ENCODE data around the gene HNRNPDL.
"Not testable (repeated sequence)": the region's sequence is repeated elsewhere in the genome, so short reads cannot be mapped to it uniquely, and the experiment has no call there.

Gene HNRNPDL

GRCh38 chr4:82430193-82430963 is at the start of gene HNRNPDL, which contains the start of gene ENOPH1:
Gene HNRNPDL (minus strand): TSS chr4:82430462. CDS start chr4:82429690, 772 bp downstream.
Gene ENOPH1 (plus strand): TSS chr4:82430590. CDS start chr4:82430830, 240 bp downstream.
- peak within 1 kb of the TSS; percentile 96 for H3K4me3 ChIP-seq (ENCODE audit: low read length)
- TF ChIP-seq CTCF (conservative IDR thresholded peaks at IDR 0.05; ENCODE audit: low read length) = no peak
- DNase-seq (ENCODE audit: low read depth) = peak; percentile 91

GRCh38 chr4:82479562-82479961 is 49.3 kb upstream of the HNRNPDL start:
- no peak for DNase-seq (ENCODE audit: low read depth)
- H3K4me3 ChIP-seq (ENCODE audit: low read length) = no peak overlapping the region
- TF ChIP-seq CTCF (conservative IDR thresholded peaks at IDR 0.05; ENCODE audit: low read length) = no peak

GRCh38 chr4:82477469-82477868 is 47.2 kb upstream of the HNRNPDL start:
- not testable (repeated sequence) for H3K4me3 ChIP-seq (ENCODE audit: low read length)

DNA sequence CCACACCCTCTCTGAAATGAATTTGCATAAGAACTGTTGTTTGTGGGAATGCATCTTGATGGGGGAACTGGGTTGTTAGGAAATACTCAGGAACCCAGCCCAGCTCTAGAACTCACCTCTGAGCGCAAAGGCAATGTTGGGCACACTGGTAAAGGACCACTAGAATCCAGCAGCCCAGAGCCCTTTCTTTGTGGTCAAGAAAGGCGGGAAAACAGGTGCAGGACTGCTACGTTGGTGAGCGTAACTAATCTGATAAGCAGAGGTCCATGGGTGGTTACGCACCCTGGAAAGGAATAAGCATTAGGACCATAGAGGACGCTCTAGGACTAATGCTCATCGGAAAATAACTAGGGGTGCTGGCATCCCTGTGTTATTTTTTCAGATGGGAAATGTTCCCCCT is 45.7 kb upstream of the HNRNPDL start:
- not testable (repeated sequence) for H3K4me3 ChIP-seq (ENCODE audit: low read length); DNase-seq (ENCODE audit: low read depth)

More at GRCh38 chr4:82477469-82477868, 47.2 kb upstream of the HNRNPDL start:
- DNase-seq (ENCODE audit: low read depth) = not testable (repeated sequence)

DNA sequence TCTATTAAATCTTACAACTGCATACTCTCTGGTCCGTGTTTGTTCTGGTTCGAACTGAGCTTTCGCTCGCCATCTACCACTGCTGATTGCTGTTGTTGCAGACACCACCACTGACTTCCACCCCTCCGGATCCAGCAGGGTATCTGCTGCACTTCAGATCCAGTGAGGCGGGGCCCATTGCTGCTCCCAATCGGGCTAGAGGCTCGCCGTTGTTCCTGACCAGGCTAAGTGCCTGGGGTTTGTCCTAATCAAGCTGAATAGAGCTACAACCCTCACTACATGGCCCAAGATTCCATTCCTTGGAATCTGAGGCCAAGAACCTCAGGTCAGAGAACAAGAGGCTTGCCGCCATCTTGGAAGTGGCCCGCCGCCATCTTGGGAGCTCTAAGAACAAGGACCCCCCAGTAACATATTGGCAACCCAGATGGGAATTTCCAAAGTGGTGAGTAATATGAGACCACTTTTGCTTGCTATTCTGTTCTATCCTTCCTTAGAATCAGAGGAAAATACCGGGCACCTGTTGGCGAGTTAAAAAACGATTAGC is 43.4 kb upstream of the HNRNPDL start:
- no peak for DNase-seq (ENCODE audit: low read depth)
- no peak for TF ChIP-seq CTCF (conservative IDR thresholded peaks at IDR 0.05; ENCODE audit: low read length)
- H3K4me3 ChIP-seq (ENCODE audit: low read length) = no peak overlapping the region

DNA sequence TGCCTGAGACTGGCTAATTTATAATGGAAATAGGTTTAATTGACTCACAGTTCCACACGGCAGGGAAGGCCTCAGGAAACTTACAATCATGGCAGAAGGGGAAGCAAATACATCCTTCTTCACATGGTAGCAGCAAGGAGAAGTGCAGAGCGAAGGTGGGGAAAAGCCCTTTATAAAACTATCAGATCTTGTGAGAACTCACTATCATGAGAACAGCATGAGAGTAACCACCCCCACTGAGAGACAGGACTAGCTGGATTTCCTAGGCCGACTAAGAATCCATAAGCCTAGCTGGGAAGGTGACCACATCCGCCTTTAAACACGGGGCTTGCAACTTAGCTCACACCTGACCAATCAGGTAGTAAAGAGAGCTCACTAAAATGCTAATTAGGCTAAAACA is 42.8 kb upstream of the HNRNPDL start:
- H3K4me3 ChIP-seq (ENCODE audit: low read length); DNase-seq (ENCODE audit: low read depth): not testable (repeated sequence)

- DNase-seq (ENCODE audit: low read depth) = peak; percentile 54
- no peak overlapping the region for H3K4me3 ChIP-seq (ENCODE audit: low read length)
- peak; percentile 11 for TF ChIP-seq CTCF (conservative IDR thresholded peaks at IDR 0.05; ENCODE audit: low read length)
These were observed 39.6 kb upstream of the HNRNPDL start for GRCh38 chr4:82469791-82470345.

DNA sequence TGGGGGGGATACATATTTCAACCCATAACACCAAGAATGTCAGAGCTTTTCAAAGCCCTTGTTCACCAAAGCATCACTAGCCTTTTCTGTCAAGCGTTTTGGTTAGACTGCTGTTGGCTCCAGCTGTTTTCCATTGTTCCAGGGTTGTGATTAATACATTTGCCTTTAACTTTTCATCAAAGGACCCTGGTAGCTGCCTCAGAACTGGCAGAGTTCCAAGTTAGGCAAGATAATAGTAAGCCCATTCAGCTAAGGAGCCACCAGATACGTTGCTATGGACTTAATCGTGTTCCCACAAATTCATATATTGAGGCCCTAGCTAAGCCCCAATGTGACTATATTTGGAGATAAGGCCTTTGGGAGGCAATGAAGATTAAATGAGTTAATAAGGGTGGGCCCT is 37.2 kb upstream of the HNRNPDL start:
- H3K4me3 ChIP-seq (ENCODE audit: low read length) = no peak overlapping the region
- peak; percentile 15 for DNase-seq (ENCODE audit: low read depth)
- TF ChIP-seq CTCF (conservative IDR thresholded peaks at IDR 0.05; ENCODE audit: low read length) = no peak

Measured in AG10803 (cell line).